Measurements from ENCODE around the gene DOCK7. TPM values are rescaled to one million over a fixed set of nuclear protein-coding genes. Genes with fewer than 3 reads are reported as not detected.

DOCK7 gene
- total RNA-seq, result 64.0 and 67.6 TPM in 2 replicates

GRCh38 chr1:62687903-62688686, at the start of gene DOCK7:
Gene DOCK7 (minus strand): TSS chr1:62688386. CDS start chr1:62688264, 122 bp downstream.

DNA sequence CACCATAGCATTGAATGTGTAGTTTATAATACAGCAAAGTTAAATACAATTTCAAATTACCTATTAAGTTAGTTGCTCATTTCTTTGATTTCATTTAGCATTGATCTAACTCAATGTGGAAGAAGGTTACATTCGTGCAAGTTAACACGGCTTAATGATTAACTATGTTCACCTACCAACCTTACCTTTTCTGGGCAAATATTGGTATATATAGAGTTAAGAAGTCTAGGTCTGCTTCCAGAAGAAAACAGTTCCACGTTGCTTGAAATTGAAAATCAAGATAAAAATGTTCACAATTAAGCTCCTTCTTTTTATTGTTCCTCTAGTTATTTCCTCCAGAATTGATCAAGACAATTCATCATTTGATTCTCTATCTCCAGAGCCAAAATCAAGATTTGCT, 90.9 kb downstream of the DOCK7 start, which contains the start of gene ANGPTL3:
Gene ANGPTL3 (plus strand): TSS at position 240 of the 400 bp plus-strand sequence. CDS start 47 bp downstream, at position 287.

GRCh38 chr1:62436466-62437272, 251.5 kb downstream of the DOCK7 start, which contains the start of gene USP1:
Gene USP1 (plus strand): TSS chr1:62437049. CDS start chr1:62439868, 2,819 bp downstream.

Small RNAs within 50 kb of the gene (small RNA-seq; reads per million reads assigned to genes)
- gene AL451044.1, result not detected

Other genes with a start within 250 kb of the DOCK7 start
- under 0.01 and 0.11 TPM in 2 replicates for gene ANGPTL3, start 90.9 kb downstream of the DOCK7 start, total RNA-seq
- 9.4 and 10.5 TPM in 2 replicates for gene ATG4C, start 95.7 kb upstream of the DOCK7 start, total RNA-seq